ENCODE data around the gene SLC17A8. TPM values are rescaled to one million over a fixed set of nuclear protein-coding genes. Genes with fewer than 3 reads are reported as not detected.

SLC17A8 gene
- total RNA-seq, 1 donor from 2014 or later: not detected

Other genes with a start within 250 kb of the SLC17A8 start
- 8.3 and 10.5 TPM in 2 replicates for gene BLTP3B, start 214.2 kb upstream of the SLC17A8 start, total RNA-seq
- gene ACTR6, start 156.3 kb upstream of the SLC17A8 start, total RNA-seq: 6.5 and 7.9 TPM in 2 replicates
- 0.20 and 0.22 TPM in 2 replicates for gene DEPDC4, start 90.0 kb upstream of the SLC17A8 start, total RNA-seq
- gene SCYL2, start 89.9 kb upstream of the SLC17A8 start, total RNA-seq: 31.7 and 34.0 TPM in 2 replicates
- not detected in 2 replicates for gene NR1H4, start 116.8 kb downstream of the SLC17A8 start, total RNA-seq
- gene GAS2L3, start 216.6 kb downstream of the SLC17A8 start, total RNA-seq: 13.5 and 17.7 TPM in 2 replicates

All from lung microvascular endothelial cell (primary cell).